ENCODE measurements around the gene OR4N2.
"Not testable (repeated sequence)": the region's sequence is repeated elsewhere in the genome, so short reads cannot be mapped to it uniquely, and the experiment has no call there.

Gene OR4N2, protein sequence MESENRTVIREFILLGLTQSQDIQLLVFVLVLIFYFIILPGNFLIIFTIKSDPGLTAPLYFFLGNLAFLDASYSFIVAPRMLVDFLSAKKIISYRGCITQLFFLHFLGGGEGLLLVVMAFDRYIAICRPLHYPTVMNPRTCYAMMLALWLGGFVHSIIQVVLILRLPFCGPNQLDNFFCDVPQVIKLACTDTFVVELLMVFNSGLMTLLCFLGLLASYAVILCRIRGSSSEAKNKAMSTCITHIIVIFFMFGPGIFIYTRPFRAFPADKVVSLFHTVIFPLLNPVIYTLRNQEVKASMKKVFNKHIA

GRCh38 chr14:19803470-19803869 lies at the start of gene OR4N2:
Gene OR4N2, plus strand, starts transcription at chr14:19803770. Its CDS starts 23,679 bp downstream, at chr14:19827449.
- not testable (repeated sequence) for H3K9me3 ChIP-seq (ENCODE audit: severe bottlenecking); H3K36me3 ChIP-seq (ENCODE audit: low read depth); H3K27ac ChIP-seq (ENCODE audit: poor library complexity, severe bottlenecking); ATAC-seq (ENCODE audit: low read depth); DNase-seq (ENCODE audit: low spot score); H3K4me3 ChIP-seq (ENCODE audit: severe bottlenecking); H3K4me1 ChIP-seq (ENCODE audit: insufficient read depth, poor library complexity, severe bottlenecking)
- H3K27me3 ChIP-seq (ENCODE audit: insufficient read depth, poor library complexity, severe bottlenecking) = peaks cover 21% of the 10 kb centered on the region

DNA sequence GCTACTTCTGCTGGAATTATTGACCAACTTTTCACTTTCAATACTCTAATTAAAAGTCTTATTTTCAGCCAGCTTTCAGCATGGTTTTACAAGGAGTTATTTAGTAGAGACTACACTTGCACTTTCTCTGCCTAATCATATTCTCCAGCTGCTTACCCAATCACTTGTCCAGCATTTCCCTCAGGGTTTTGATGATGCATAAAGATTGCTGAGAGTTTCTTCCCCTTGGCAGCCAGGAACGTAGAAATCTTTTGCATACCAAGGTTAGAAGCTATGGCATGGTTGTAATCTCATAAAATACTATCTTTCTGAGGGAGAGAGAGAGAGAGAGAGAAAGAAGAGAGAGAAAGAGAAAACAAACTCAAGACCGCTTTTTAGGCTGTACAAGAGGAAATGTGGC lies 49.4 kb upstream of the OR4N2 start:
- no peak for TF ChIP-seq CTCF (IDR thresholded peaks at IDR 0.05; ENCODE audit: poor library complexity, severe bottlenecking)
- Histone ChIP-seq H3K27me3 (ENCODE audit: insufficient read depth, poor library complexity, severe bottlenecking) (peaks cover 12% of the 10 kb centered on the region), H3K36me3 (ENCODE audit: low read depth) (no peaks in the 10 kb centered on the region), H3K4me1 (ENCODE audit: insufficient read depth, poor library complexity, severe bottlenecking) (no peaks in the 10 kb centered on the region), H3K27ac (ENCODE audit: poor library complexity, severe bottlenecking) (no peak overlapping the region), H3K4me3 (ENCODE audit: severe bottlenecking) (no peak overlapping the region), H3K9me3 (ENCODE audit: severe bottlenecking) (no peaks in the 10 kb centered on the region)
- no peak for ATAC-seq (ENCODE audit: low read depth)
- DNase-seq (ENCODE audit: low spot score) = no peak

GRCh38 chr14:19771491-19771890 lies 32.1 kb upstream of the OR4N2 start:
- not testable (repeated sequence) for H3K4me1 ChIP-seq (ENCODE audit: insufficient read depth, poor library complexity, severe bottlenecking); DNase-seq (ENCODE audit: low spot score); H3K27me3 ChIP-seq (ENCODE audit: insufficient read depth, poor library complexity, severe bottlenecking); H3K9me3 ChIP-seq (ENCODE audit: severe bottlenecking); H3K4me3 ChIP-seq (ENCODE audit: severe bottlenecking); ATAC-seq (ENCODE audit: low read depth); H3K36me3 ChIP-seq (ENCODE audit: low read depth); H3K27ac ChIP-seq (ENCODE audit: poor library complexity, severe bottlenecking)

DNA sequence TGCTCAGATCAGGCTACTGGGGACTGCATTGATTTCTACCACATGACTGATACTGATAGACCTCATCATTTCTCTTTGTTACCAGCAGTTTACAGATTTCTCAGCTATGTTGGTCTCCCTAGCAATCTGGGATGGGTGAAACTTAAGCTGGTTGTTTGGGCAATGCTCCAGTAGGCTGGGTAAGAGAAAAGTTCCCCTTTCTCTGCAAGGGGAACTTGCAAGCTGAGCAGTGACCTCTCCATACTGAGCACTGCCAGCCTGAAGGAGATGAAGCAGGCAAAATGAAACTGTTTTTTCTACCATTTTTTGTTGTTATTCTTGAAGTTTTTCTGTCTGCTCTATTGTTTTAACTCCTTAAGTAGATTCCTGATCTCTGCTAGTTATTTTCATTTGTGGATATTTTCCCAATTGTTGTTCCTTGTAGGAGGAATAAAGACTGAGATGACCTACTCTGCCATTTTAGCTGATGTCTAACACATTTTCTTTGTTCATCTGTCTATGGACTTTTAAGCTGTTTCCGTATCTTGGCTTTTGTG lies 31.6 kb upstream of the OR4N2 start:
- no peak for TF ChIP-seq CTCF (IDR thresholded peaks at IDR 0.05; ENCODE audit: poor library complexity, severe bottlenecking)
- DNase-seq (ENCODE audit: low spot score) (no peak), ATAC-seq (ENCODE audit: low read depth) (no peak)
- no peaks in the 10 kb centered on the region for H3K9me3 ChIP-seq (ENCODE audit: severe bottlenecking)
- H3K4me1 ChIP-seq (ENCODE audit: insufficient read depth, poor library complexity, severe bottlenecking) = no peaks in the 10 kb centered on the region
- H3K36me3 ChIP-seq (ENCODE audit: low read depth) = no peaks in the 10 kb centered on the region
- H3K27me3 ChIP-seq (ENCODE audit: insufficient read depth, poor library complexity, severe bottlenecking) = peaks cover 4% of the 10 kb centered on the region
- H3K4me3 ChIP-seq (ENCODE audit: severe bottlenecking) = no peak overlapping the region
- no peak overlapping the region for H3K27ac ChIP-seq (ENCODE audit: poor library complexity, severe bottlenecking)

DNA sequence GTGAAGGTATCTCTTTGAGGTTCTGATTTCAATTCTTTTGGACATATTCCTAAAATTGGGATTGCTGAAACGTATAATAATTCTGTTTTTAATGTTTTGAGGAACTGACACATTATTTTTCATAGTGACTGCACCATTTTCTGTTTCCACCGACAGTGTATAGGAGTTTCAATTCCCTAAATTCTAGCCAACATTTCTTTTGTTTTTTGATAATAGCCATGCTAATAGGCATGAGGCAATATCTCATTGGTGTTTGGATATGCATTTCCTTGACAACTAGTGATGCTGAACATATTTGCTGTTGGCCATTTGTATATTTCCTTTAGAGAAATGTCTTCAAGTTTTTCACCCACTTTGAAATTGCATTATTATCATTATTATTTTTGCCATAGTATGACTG lies 31.1 kb upstream of the OR4N2 start:
- H3K36me3 ChIP-seq (ENCODE audit: low read depth); H3K27me3 ChIP-seq (ENCODE audit: insufficient read depth, poor library complexity, severe bottlenecking); H3K4me1 ChIP-seq (ENCODE audit: insufficient read depth, poor library complexity, severe bottlenecking); ATAC-seq (ENCODE audit: low read depth); H3K4me3 ChIP-seq (ENCODE audit: severe bottlenecking); H3K27ac ChIP-seq (ENCODE audit: poor library complexity, severe bottlenecking); H3K9me3 ChIP-seq (ENCODE audit: severe bottlenecking); DNase-seq (ENCODE audit: low spot score): not testable (repeated sequence)

DNA sequence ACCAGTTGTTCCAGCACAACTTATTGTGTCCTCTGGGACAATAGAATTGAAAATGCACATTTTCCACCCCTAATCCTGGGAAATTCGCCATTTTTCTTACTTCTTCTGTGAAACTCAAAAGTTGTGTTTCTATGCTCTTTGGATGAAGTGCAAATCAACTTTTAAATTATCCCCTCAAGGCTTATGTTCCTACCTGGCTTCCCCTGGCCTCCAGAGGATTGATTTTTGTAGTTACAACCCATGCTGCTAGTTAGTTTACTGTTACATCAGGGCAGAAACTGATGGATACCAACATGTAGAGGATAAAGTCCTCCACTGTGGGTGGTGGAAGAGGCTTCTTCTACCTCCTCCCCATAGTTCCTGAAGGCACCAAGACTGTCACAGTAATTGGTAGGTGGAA lies 30.4 kb upstream of the OR4N2 start, which contains the start of gene OR4M1:
Gene OR4M1, plus strand, starts transcription at position 301 of the 400 bp plus-strand sequence. CDS start 6,819 bp downstream, outside the sequence.
- H3K9me3 ChIP-seq (ENCODE audit: severe bottlenecking); ATAC-seq (ENCODE audit: low read depth); DNase-seq (ENCODE audit: low spot score): not testable (repeated sequence)

GRCh38 chr14:19775587-19775986 lies 28.0 kb upstream of the OR4N2 start:
- no peak overlapping the region for H3K27ac ChIP-seq (ENCODE audit: poor library complexity, severe bottlenecking)
- no peaks in the 10 kb centered on the region for H3K36me3 ChIP-seq (ENCODE audit: low read depth)
- H3K4me3 ChIP-seq (ENCODE audit: severe bottlenecking) = no peak overlapping the region
- no peak for DNase-seq (ENCODE audit: low spot score)
- H3K9me3 ChIP-seq (ENCODE audit: severe bottlenecking) = no peaks in the 10 kb centered on the region
- no peak for ATAC-seq (ENCODE audit: low read depth)
- no peak for TF ChIP-seq CTCF (IDR thresholded peaks at IDR 0.05; ENCODE audit: poor library complexity, severe bottlenecking)
- H3K27me3 ChIP-seq (ENCODE audit: insufficient read depth, poor library complexity, severe bottlenecking) = peaks cover 3% of the 10 kb centered on the region
- no peaks in the 10 kb centered on the region for H3K4me1 ChIP-seq (ENCODE audit: insufficient read depth, poor library complexity, severe bottlenecking)

More for the DNA sequence above, 30.4 kb upstream of the OR4N2 start, which contains the start of gene OR4M1:
- not testable (repeated sequence) for H3K27ac ChIP-seq (ENCODE audit: poor library complexity, severe bottlenecking); H3K4me1 ChIP-seq (ENCODE audit: insufficient read depth, poor library complexity, severe bottlenecking); H3K36me3 ChIP-seq (ENCODE audit: low read depth); H3K4me3 ChIP-seq (ENCODE audit: severe bottlenecking); H3K27me3 ChIP-seq (ENCODE audit: insufficient read depth, poor library complexity, severe bottlenecking)

GRCh38 chr14:19785848-19786247 lies 17.7 kb upstream of the OR4N2 start:
- H3K27ac ChIP-seq (ENCODE audit: poor library complexity, severe bottlenecking); H3K36me3 ChIP-seq (ENCODE audit: low read depth); DNase-seq (ENCODE audit: low spot score); ATAC-seq (ENCODE audit: low read depth); H3K4me3 ChIP-seq (ENCODE audit: severe bottlenecking); H3K4me1 ChIP-seq (ENCODE audit: insufficient read depth, poor library complexity, severe bottlenecking); H3K9me3 ChIP-seq (ENCODE audit: severe bottlenecking): not testable (repeated sequence)
- peaks cover 27% of the 10 kb centered on the region for H3K27me3 ChIP-seq (ENCODE audit: insufficient read depth, poor library complexity, severe bottlenecking)

DNA sequence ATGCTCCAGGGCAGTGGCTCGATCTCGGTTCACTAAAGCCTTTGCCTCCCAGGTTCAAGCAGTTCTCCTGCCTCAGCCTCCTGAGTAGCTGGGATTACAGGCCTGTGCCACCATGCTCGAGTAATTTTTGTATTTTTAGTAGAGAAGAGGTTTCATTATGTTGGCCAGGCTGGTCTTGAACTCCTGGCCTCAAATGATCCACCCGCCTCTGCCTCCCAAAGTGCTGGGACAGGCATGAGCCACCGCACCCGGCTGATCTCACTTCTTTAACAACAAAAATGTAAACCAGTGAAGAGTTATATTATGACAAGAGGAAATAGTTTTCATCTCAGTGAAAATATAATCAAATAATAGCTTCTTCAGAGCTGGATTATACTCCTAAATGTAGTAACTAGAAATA lies 16.3 kb upstream of the OR4N2 start:
- not testable (repeated sequence) for H3K27ac ChIP-seq (ENCODE audit: poor library complexity, severe bottlenecking); H3K4me1 ChIP-seq (ENCODE audit: insufficient read depth, poor library complexity, severe bottlenecking); H3K36me3 ChIP-seq (ENCODE audit: low read depth); ATAC-seq (ENCODE audit: low read depth); H3K9me3 ChIP-seq (ENCODE audit: severe bottlenecking); H3K4me3 ChIP-seq (ENCODE audit: severe bottlenecking); DNase-seq (ENCODE audit: low spot score)
- H3K27me3 ChIP-seq (ENCODE audit: insufficient read depth, poor library complexity, severe bottlenecking) = peaks cover 38% of the 10 kb centered on the region
